WTC11 (cell line): ENCODE results near the gene NOX5. TPM values are rescaled to one million over a fixed set of nuclear protein-coding genes. Genes with fewer than 3 reads are reported as not detected.

ENCODE experiments used
- ATAC-seq: fragments of 200-7000 bp; cut with Tn5 transposase; 2 replicates; pipeline ENCODE4 v1.10.0; 2021; ENCODE audit warnings: mild to moderate bottlenecking, moderate library complexity
- CTCF ChIA-PET: fragments of 300-600 bp; sonication (Branson Sonifier 250); formaldehyde crosslinking; loops from one replicate; lab custom pipeline; 2021; ENCODE audit warnings: antibody characterized with exemption; lab: Charles Lee
- POLR2A ChIA-PET: fragments of 350-600 bp; sonication (Branson Sonifier 250); formaldehyde crosslinking; loops from one replicate; lab custom pipeline; 2021; ENCODE audit warnings: antibody characterized with exemption; lab: Charles Lee
- DNase-seq: peaks from one replicate; pipeline ENCODE4 v3.0.0; 2021; ENCODE audit warnings: low spot score
- H3K27ac Mint-ChIP-seq: 2 replicates; pipeline ENCODE4 v1.8.0; 2021; ENCODE audit warnings: mixed read lengths
- H3K27me3 Mint-ChIP-seq: 2 replicates; pipeline ENCODE4 v1.8.0; 2021; ENCODE audit warnings: low read depth, mild to moderate bottlenecking, moderate library complexity, mixed read lengths
- H3K36me3 Mint-ChIP-seq: 2 replicates; pipeline ENCODE4 v1.8.0; 2021; ENCODE audit warnings: mixed read lengths
- H3K4me1 Mint-ChIP-seq: 2 replicates; pipeline ENCODE4 v1.8.0; 2022; ENCODE audit warnings: mixed read lengths
- H3K4me3 Mint-ChIP-seq: 2 replicates; pipeline ENCODE4 v1.8.0; 2021; ENCODE audit warnings: mild to moderate bottlenecking, moderate library complexity, mixed read lengths
- H3K9me3 Mint-ChIP-seq: 2 replicates; pipeline ENCODE4 v1.8.0; 2021; ENCODE audit warnings: mixed read lengths
- ATF3 ChIP-seq: sonication (generic); formaldehyde crosslinking; conservative IDR thresholded peaks from 2 replicates; pipeline ENCODE4 v1.8.1; 2022; ENCODE audit warnings: mild to moderate bottlenecking, missing genetic modification reagents
- CREM ChIP-seq: sonication (generic); formaldehyde crosslinking; IDR thresholded peaks from 2 replicates; pipeline ENCODE4 v1.8.1; 2022; ENCODE audit warnings: mild to moderate bottlenecking, missing genetic modification reagents, moderate library complexity
- FOXP1 ChIP-seq: sonication (generic); formaldehyde crosslinking; IDR thresholded peaks from 2 replicates; pipeline ENCODE4 v1.8.0; 2022; ENCODE audit warnings: missing genetic modification reagents, mild to moderate bottlenecking, moderate library complexity, borderline replicate concordance
- GRHL2 ChIP-seq: fragments of 250-450 bp; sonication (Bioruptor Pico); IDR thresholded peaks from 2 replicates; pipeline ENCODE4 v1.8.0; 2022; ENCODE audit warnings: mild to moderate bottlenecking, moderate library complexity; ENCODE audit not compliant: insufficient replicate concordance, severe bottlenecking
- IRF2 ChIP-seq: sonication (generic); formaldehyde crosslinking; IDR thresholded peaks from 2 replicates; pipeline ENCODE4 v1.8.0; 2022; ENCODE audit warnings: low read depth, missing genetic modification reagents, borderline replicate concordance
- KAT7 ChIP-seq: sonication (generic); formaldehyde crosslinking; IDR thresholded peaks from 2 replicates; pipeline ENCODE4 v1.8.1; 2023; ENCODE audit warnings: missing genetic modification reagents, mild to moderate bottlenecking, borderline replicate concordance
- SMAD4 ChIP-seq: sonication (generic); formaldehyde crosslinking; IDR thresholded peaks from 2 replicates; pipeline ENCODE4 v1.8.0; 2022; ENCODE audit warnings: mild to moderate bottlenecking, missing genetic modification reagents
- SOX15 ChIP-seq: fragments of 250-450 bp; sonication (Bioruptor Pico); IDR thresholded peaks from 2 replicates; pipeline ENCODE4 v1.9.0; 2021; ENCODE audit warnings: mild to moderate bottlenecking
- TP53 ChIP-seq: sonication (generic); formaldehyde crosslinking; IDR thresholded peaks from 2 replicates; pipeline ENCODE4 v1.8.1; 2023; ENCODE audit warnings: mild to moderate bottlenecking, missing genetic modification reagents
- ZNF263 ChIP-seq: sonication (generic); formaldehyde crosslinking; IDR thresholded peaks from 2 replicates; pipeline ENCODE4 v1.8.1; 2022; ENCODE audit warnings: low read depth, mild to moderate bottlenecking, moderate library complexity, missing genetic modification reagents
- ZNF396 ChIP-seq: fragments of 250-450 bp; sonication (Bioruptor Pico); IDR thresholded peaks from 2 replicates; pipeline ENCODE4 v1.8.0; 2021; ENCODE audit warnings: mild to moderate bottlenecking, moderate library complexity, borderline replicate concordance
- ZNF532 ChIP-seq: fragments of 250-450 bp; sonication (Bioruptor Pico); IDR thresholded peaks from 2 replicates; pipeline ENCODE4 v1.9.0; 2021; ENCODE audit warnings: mild to moderate bottlenecking, borderline replicate concordance
- total RNA-seq: library from RNA; stranded (reverse); gene quantifications from 3 replicates; pipeline ENCODE4 v1.2.3, GENCODE V29; 2021
- TF ChIP-seq, protein P1 (sequence below): fragments of 250-450 bp; sonication (Bioruptor Pico); conservative IDR thresholded peaks from 2 replicates; pipeline ENCODE4 v1.9.0; 2021; ENCODE audit warnings: mild to moderate bottlenecking
- TF ChIP-seq, protein P2 (sequence below): fragments of 250-450 bp; sonication (Bioruptor Pico); IDR thresholded peaks from 2 replicates; pipeline ENCODE4 v1.9.0; 2021; ENCODE audit warnings: moderate library complexity, mild to moderate bottlenecking, inconsistent platforms, borderline replicate concordance
- TF ChIP-seq, protein P3 (sequence below): sonication (generic); formaldehyde crosslinking; IDR thresholded peaks from 2 replicates; pipeline ENCODE4 v1.8.1; 2022; ENCODE audit warnings: low read depth, missing genetic modification reagents, borderline replicate concordance
- TF ChIP-seq, protein P4 (sequence below): sonication (generic); formaldehyde crosslinking; IDR thresholded peaks from 2 replicates; pipeline ENCODE4 v1.8.1; 2023; ENCODE audit warnings: mild to moderate bottlenecking, missing genetic modification reagents
- TF ChIP-seq, protein P5 (sequence below): sonication (generic); formaldehyde crosslinking; IDR thresholded peaks from 2 replicates; pipeline ENCODE4 v1.8.1; 2022; ENCODE audit warnings: mild to moderate bottlenecking, missing genetic modification reagents, moderate library complexity, borderline replicate concordance
- TF ChIP-seq, protein P6 (sequence below): sonication (generic); formaldehyde crosslinking; IDR thresholded peaks from 2 replicates; pipeline ENCODE4 v1.8.0; 2022; ENCODE audit warnings: mild to moderate bottlenecking, missing genetic modification reagents
- TF ChIP-seq, protein P7 (sequence below): sonication (generic); formaldehyde crosslinking; IDR thresholded peaks from 2 replicates; pipeline ENCODE4 v1.8.0; 2023; ENCODE audit warnings: mild to moderate bottlenecking, missing genetic modification reagents

The NOX5 gene
- total RNA-seq, 1 experiment from 2014 or later: not detected

DNA sequence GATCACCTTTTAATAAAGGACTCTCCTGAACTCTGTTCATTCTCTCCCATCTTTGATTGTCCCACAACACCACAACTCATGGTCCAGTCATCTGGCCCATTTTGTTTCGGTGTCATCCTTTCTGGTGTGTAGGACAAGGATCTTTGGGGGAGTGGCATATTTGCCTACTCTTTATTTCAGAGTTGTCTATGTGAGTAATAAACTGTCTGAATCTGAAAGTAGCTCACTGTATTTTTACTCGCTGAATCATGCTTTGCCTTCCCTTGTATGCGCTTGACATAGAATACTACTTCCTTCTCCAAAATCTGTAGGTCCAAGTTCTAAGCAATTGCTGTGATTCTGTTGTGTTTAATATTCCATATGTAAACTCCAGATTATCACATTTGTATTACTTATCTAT lies 29.9 kb upstream of the NOX5 start:
- TF ChIP-seq, protein P1, sequence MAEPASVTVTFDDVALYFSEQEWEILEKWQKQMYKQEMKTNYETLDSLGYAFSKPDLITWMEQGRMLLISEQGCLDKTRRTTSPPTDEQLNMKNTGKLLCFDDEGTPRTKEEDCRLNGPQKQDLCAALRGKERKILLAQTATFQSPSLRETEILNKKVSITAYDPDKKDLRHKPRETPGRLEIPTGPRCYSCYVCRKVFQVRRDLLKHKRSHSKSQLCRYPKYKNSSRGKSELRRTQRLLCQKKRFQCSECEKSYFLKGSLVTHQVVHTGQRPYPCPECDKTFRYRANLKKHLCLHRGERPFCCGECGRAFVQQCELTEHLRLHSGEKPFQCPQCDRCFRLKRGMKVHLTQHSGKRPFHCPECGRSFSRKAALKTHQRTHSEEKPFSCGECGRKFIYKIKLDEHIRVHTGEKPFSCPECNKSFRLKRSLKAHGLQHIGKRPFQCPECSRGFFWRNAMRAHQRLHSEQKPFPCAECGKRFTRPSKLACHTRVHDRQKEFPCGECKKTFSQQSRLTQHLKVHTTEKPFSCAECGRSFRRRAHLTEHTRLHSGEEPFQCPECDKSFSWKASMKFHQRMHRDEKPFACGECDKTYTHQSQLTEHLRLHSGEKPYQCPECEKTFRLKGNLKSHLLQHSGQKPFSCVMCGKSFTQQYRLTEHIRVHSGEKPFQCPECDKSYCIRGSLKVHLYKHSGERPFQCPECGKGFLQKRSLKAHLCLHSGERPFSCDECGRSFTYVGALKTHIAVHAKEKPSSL (CRISPR knock-in tag): no peak
- no peak for TF ChIP-seq KAT7
- TF ChIP-seq ZNF263 (CRISPR knock-in tag): no peak
- no peak for TF ChIP-seq GRHL2 (CRISPR knock-in tag)
- TF ChIP-seq CREM (CRISPR knock-in tag): no peak
- TF ChIP-seq, protein P2, sequence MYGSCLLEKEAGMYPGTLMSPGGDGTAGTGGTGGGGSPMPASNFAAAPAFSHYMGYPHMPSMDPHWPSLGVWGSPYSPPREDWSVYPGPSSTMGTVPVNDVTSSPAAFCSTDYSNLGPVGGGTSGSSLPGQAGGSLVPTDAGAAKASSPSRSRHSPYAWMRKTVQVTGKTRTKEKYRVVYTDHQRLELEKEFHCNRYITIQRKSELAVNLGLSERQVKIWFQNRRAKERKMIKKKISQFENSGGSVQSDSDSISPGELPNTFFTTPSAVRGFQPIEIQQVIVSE (CRISPR knock-in tag): no peak
- TF ChIP-seq, protein P3, sequence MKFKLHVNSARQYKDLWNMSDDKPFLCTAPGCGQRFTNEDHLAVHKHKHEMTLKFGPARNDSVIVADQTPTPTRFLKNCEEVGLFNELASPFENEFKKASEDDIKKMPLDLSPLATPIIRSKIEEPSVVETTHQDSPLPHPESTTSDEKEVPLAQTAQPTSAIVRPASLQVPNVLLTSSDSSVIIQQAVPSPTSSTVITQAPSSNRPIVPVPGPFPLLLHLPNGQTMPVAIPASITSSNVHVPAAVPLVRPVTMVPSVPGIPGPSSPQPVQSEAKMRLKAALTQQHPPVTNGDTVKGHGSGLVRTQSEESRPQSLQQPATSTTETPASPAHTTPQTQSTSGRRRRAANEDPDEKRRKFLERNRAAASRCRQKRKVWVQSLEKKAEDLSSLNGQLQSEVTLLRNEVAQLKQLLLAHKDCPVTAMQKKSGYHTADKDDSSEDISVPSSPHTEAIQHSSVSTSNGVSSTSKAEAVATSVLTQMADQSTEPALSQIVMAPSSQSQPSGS (CRISPR knock-in tag): no peak
- no peak for TF ChIP-seq ZNF532
- TF ChIP-seq TP53 (CRISPR knock-in tag): no peak
- TF ChIP-seq SMAD4 (CRISPR knock-in tag): no peak
- TF ChIP-seq, protein P4, sequence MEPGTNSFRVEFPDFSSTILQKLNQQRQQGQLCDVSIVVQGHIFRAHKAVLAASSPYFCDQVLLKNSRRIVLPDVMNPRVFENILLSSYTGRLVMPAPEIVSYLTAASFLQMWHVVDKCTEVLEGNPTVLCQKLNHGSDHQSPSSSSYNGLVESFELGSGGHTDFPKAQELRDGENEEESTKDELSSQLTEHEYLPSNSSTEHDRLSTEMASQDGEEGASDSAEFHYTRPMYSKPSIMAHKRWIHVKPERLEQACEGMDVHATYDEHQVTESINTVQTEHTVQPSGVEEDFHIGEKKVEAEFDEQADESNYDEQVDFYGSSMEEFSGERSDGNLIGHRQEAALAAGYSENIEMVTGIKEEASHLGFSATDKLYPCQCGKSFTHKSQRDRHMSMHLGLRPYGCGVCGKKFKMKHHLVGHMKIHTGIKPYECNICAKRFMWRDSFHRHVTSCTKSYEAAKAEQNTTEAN (CRISPR knock-in tag): no peak
- no peak for TF ChIP-seq SOX15 (CRISPR knock-in tag)
- TF ChIP-seq ATF3 (CRISPR knock-in tag): no peak
- H3K4me1 Mint-ChIP-seq: peaks cover under 1% of the 10 kb centered on the region; the same call in 1 of the 2 replicates
- peaks cover 29% of the 10 kb centered on the region for H3K27me3 Mint-ChIP-seq
- peaks cover 18% of the 10 kb centered on the region for H3K36me3 Mint-ChIP-seq
- CTCF ChIA-PET: interaction anchor here (1.1 kb wide), 1 partner anchor 410 kb away, joined by 4 read pairs; no protein-coding TSS in a partner anchor
- DNase-seq (no peak), ATAC-seq (no peak)
- H3K9me3 Mint-ChIP-seq: peaks cover 50% of the 10 kb centered on the region
- POLR2A ChIA-PET: no interaction called here
- H3K4me3 Mint-ChIP-seq: no peak overlapping the region
- H3K27ac Mint-ChIP-seq: no peak overlapping the region

DNA sequence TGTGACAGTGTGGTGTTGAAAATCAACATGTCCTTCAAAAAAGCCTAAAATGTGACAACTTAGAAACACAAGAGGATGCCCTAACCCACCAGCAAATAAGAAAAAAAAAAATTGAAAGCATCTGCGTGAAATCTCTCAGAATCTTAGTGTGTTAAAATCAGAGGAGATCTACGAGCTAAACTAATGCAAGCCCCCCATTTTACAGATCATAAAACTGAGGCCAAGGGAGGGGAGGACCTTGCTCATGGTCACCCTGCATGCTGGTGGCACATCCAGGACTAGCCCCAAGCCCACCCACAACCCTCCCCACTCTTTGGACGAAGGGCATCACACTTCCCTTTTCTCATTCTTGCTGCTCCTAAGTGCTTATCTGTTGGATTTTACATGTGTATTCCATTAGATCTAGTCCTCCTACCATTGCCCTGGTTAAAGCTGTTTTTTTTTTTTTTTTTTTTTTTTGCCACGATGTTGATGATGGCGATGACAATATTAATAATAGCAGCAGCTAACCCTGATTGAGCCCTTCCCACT lies 29.1 kb upstream of the NOX5 start:
- peaks cover 30% of the 10 kb centered on the region for H3K27me3 Mint-ChIP-seq
- no peak overlapping the region for H3K4me3 Mint-ChIP-seq
- DNase-seq (no peak), ATAC-seq (no peak)
- H3K27ac Mint-ChIP-seq: no peak overlapping the region
- ChIA-PET CTCF (interaction anchor here (0.6 to 1.2 kb wide), 4 partner anchors 46 to 409 kb away, joined by 3 to 5 read pairs (median 4); no protein-coding TSS in a partner anchor), POLR2A (no interaction called here)
- peaks cover 45% of the 10 kb centered on the region for H3K9me3 Mint-ChIP-seq
- peaks cover 9% of the 10 kb centered on the region for H3K4me1 Mint-ChIP-seq
- H3K36me3 Mint-ChIP-seq: peaks cover 21% of the 10 kb centered on the region
- TF ChIP-seq, protein P5, sequence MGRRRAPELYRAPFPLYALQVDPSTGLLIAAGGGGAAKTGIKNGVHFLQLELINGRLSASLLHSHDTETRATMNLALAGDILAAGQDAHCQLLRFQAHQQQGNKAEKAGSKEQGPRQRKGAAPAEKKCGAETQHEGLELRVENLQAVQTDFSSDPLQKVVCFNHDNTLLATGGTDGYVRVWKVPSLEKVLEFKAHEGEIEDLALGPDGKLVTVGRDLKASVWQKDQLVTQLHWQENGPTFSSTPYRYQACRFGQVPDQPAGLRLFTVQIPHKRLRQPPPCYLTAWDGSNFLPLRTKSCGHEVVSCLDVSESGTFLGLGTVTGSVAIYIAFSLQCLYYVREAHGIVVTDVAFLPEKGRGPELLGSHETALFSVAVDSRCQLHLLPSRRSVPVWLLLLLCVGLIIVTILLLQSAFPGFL (CRISPR knock-in tag): no peak
- no peak for TF ChIP-seq FOXP1 (CRISPR knock-in tag)
- TF ChIP-seq, protein P6, sequence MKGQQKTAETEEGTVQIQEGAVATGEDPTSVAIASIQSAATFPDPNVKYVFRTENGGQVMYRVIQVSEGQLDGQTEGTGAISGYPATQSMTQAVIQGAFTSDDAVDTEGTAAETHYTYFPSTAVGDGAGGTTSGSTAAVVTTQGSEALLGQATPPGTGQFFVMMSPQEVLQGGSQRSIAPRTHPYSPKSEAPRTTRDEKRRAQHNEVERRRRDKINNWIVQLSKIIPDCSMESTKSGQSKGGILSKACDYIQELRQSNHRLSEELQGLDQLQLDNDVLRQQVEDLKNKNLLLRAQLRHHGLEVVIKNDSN: no peak
- no peak for TF ChIP-seq IRF2 (CRISPR knock-in tag)
- TF ChIP-seq, protein P7, sequence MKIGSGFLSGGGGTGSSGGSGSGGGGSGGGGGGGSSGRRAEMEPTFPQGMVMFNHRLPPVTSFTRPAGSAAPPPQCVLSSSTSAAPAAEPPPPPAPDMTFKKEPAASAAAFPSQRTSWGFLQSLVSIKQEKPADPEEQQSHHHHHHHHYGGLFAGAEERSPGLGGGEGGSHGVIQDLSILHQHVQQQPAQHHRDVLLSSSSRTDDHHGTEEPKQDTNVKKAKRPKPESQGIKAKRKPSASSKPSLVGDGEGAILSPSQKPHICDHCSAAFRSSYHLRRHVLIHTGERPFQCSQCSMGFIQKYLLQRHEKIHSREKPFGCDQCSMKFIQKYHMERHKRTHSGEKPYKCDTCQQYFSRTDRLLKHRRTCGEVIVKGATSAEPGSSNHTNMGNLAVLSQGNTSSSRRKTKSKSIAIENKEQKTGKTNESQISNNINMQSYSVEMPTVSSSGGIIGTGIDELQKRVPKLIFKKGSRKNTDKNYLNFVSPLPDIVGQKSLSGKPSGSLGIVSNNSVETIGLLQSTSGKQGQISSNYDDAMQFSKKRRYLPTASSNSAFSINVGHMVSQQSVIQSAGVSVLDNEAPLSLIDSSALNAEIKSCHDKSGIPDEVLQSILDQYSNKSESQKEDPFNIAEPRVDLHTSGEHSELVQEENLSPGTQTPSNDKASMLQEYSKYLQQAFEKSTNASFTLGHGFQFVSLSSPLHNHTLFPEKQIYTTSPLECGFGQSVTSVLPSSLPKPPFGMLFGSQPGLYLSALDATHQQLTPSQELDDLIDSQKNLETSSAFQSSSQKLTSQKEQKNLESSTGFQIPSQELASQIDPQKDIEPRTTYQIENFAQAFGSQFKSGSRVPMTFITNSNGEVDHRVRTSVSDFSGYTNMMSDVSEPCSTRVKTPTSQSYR (CRISPR knock-in tag): no peak
- TF ChIP-seq ZNF396 (CRISPR knock-in tag): no peak
